Gastrocnemius medialis (tissue), 4 donors: Measurements from ENCODE around the gene MSS51. TPM values are rescaled to one million over a fixed set of nuclear protein-coding genes. Genes with fewer than 3 reads are reported as not detected.

Source experiments
- ATAC-seq, 2 donors: fragments of 150-250 bp; one replicate each; pipeline ENCODE4 v1.9.1; 2016
- DNase-seq, 2 donors: peaks; one replicate each; pipeline ENCODE4 v3.0.0-alpha.2; 2019
- H3K27ac ChIP-seq, 4 donors: fragments of 200-600 bp; sonication (generic); 1 replicate in 1 of 4; 2 replicates in 3 of 4; pipeline ENCODE4 v1.5.1; 2016 to 2018; ENCODE audit warnings: mild to moderate bottlenecking in 2 of 4, moderate library complexity in 1 of 4
- H3K27me3 ChIP-seq, 3 donors: fragments of 200-600 bp; sonication (generic) in 2 of 3; 1 replicate in 1 of 3; 2 replicates in 2 of 3; pipeline versions ENCODE4 v1.5.1 to v1.6.0; 2016 to 2019; ENCODE audit warnings: mild to moderate bottlenecking in 1 of 3, moderate library complexity in 1 of 3
- H3K36me3 ChIP-seq, 2 donors: fragments of 200-600 bp; sonication (generic) in 1 of 2; one replicate each; pipeline ENCODE4 v1.5.1; 2017 to 2018
- H3K4me1 ChIP-seq, 2 donors: fragments of 200-600 bp; sonication (generic) in 1 of 2; one replicate each; pipeline ENCODE4 v1.5.1; 2016 to 2017; ENCODE audit warnings: mild to moderate bottlenecking in 2 of 2
- H3K4me3 ChIP-seq, 4 donors: fragments of 200-600 bp; sonication (generic) in 3 of 4; 1 replicate in 1 of 4; 2 replicates in 3 of 4; pipeline ENCODE4 v1.5.1; 2016 to 2019; ENCODE audit warnings: mild to moderate bottlenecking in 2 of 4
- H3K9me3 ChIP-seq, 3 donors: fragments of 200-600 bp; sonication (generic) in 2 of 3; 1 replicate in 1 of 3; 2 replicates in 2 of 3; pipeline ENCODE4 v1.5.1; 2016 to 2019
- CTCF ChIP-seq, 5 experiments: fragments of 450-650 bp in 3 of 5; fragments of 200-600 bp in 2 of 5; sonication (generic) in 2 of 5; IDR thresholded peaks in 4 of 5; conservative IDR thresholded peaks in 1 of 5; 1 replicate in 4 of 5; 2 replicates in 1 of 5; pipeline ENCODE4 v1.5.1; 2016 to 2019; ENCODE audit warnings: antibody characterized with exemption in 5 of 5, mild to moderate bottlenecking in 3 of 5, moderate library complexity in 3 of 5
- POLR2A ChIP-seq, 2 donors: fragments of 450-650 bp; IDR thresholded peaks; one replicate each; pipeline ENCODE4 v1.6.1; 2017; ENCODE audit warnings: antibody characterized with exemption in 2 of 2, mild to moderate bottlenecking in 2 of 2, moderate library complexity in 2 of 2
- in situ Hi-C, 4 donors: fragments of 200-750 bp; cut with MboI; loops; one replicate each; pipeline versions ENCODE4 v1.15.0 to v1.8.0; 2017; ENCODE audit warnings: low sequenced_read_pairs in 4 of 4
- intact Hi-C: fragments of 100-400 bp; cut with DNase I; formaldehyde crosslinking; loops from one replicate; pipeline ENCODE4 v1.15.1; 2023; ENCODE audit warnings: low total_unique reads
- total RNA-seq, 4 donors: library from RNA; depleted of rRNA; stranded (reverse); fragments of >200 nt; gene quantifications; one replicate each; pipeline versions ENCODE4 v1.1.0 to v1.2.3, GENCODE V29; 2016

MSS51 gene
- total RNA-seq, 4 donors from 2014 or later, result 1.4 to 49.4 (median 30.4) TPM

- Histone ChIP-seq H3K27ac (peak overlapping the region in 3 of 4 donors; percentile 23 to 71 (median 70)), H3K27me3 (no peaks in the 10 kb centered on the region), H3K4me3 (no peak overlapping the region), H3K4me1 (peaks cover 15% of the 10 kb centered on the region in 2 donors), H3K36me3 (peaks cover 0 to 30% of the 10 kb centered on the region in 2 donors), H3K9me3 (no peaks in the 10 kb centered on the region)
- intact Hi-C loops (no loop called here), in situ Hi-C loops (no loop called here)
- no peak for TF ChIP-seq POLR2A (IDR thresholded peaks at IDR 0.05)
- no peak for TF ChIP-seq CTCF (IDR thresholded peaks at IDR 0.05 in 4 of 5, conservative IDR thresholded peaks at IDR 0.05 in 1 of 5)
- ATAC-seq, result no peak
- DNase-seq, result no peak
Observed at GRCh38 chr10:73444457-73444856, 11.1 kb upstream of the MSS51 start.

GRCh38 chr10:73439605-73440312 lies 6.4 kb upstream of the MSS51 start:
- H3K4me3 ChIP-seq, result no peak overlapping the region
- peak overlapping the region in 1 of 4 donors; percentile 71 for H3K27ac ChIP-seq
- H3K4me1 ChIP-seq, result peaks cover 10 to 20% of the 10 kb centered on the region in 2 donors
- intact Hi-C loops (no loop called here), in situ Hi-C loops (no loop called here)
- peaks cover 0 to 27% of the 10 kb centered on the region in 2 donors for H3K36me3 ChIP-seq
- no peak for ATAC-seq
- DNase-seq, result no peak
- TF ChIP-seq CTCF (IDR thresholded peaks at IDR 0.05 in 4 of 5, conservative IDR thresholded peaks at IDR 0.05 in 1 of 5), result no peak
- no peak for TF ChIP-seq POLR2A (IDR thresholded peaks at IDR 0.05)
- H3K27me3 ChIP-seq, result no peaks in the 10 kb centered on the region
- no peaks in the 10 kb centered on the region for H3K9me3 ChIP-seq

GRCh38 chr10:73439055-73439454 lies 5.7 kb upstream of the MSS51 start:
- no peak for ATAC-seq
- no peak overlapping the region for H3K4me3 ChIP-seq
- H3K36me3 ChIP-seq, result peaks cover 0 to 20% of the 10 kb centered on the region in 2 donors
- intact Hi-C loops, result no loop called here
- peak overlapping the region in 1 of 4 donors; percentile 71 for H3K27ac ChIP-seq
- no peaks in the 10 kb centered on the region for H3K9me3 ChIP-seq
- TF ChIP-seq CTCF (IDR thresholded peaks at IDR 0.05 in 4 of 5, conservative IDR thresholded peaks at IDR 0.05 in 1 of 5) (no peak), POLR2A (IDR thresholded peaks at IDR 0.05) (no peak)
- in situ Hi-C loops, result no loop called here
- no peaks in the 10 kb centered on the region for H3K27me3 ChIP-seq
- H3K4me1 ChIP-seq, result peaks cover 12 to 25% of the 10 kb centered on the region in 2 donors
- DNase-seq, result no peak

DNA sequence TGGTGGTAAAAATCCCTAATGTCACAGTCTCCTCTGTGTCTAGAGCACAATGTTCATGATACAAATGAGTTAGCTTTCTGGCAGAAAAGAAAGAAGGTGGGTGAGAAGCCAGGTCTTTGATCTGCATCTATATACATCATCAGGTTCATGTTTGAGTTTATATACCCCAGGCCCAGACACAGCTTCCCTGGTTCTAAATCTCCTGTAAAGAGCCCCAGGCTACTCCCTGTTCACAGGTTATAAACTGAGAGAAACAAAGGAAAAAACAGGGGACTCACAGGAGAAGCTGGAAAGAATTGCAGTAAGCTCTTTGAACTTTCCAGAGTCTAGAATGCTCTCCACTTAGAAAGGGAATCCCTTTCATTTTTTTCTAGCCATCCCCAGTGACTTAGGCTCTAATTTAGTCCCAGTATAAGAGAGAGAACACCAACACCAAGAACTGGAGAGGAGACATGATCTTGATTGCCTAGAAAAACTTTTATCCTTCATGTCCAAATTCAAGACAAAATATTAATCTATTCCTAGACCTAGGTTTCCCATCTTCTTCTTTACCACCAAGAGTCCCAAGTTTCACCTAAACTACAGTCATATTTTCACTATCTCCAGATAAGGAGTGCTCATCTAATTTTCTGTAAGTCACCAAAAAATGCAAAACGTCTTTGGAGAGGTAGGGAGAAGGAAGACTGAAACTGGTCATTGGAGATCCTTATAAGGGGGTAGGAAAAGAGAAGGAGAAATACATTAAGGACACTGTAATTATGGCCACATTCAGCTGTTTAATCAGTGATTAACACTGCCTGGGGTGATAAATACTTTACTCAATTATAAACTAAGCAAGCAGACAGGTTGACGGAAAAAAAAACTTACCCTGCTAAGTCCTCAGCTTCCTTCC lies 469 bp downstream of the MSS51 start:
- peaks cover 0 to 20% of the 10 kb centered on the region in 2 donors for H3K36me3 ChIP-seq
- peak; percentile 36 to 66 for ATAC-seq
- H3K9me3 ChIP-seq, result no peaks in the 10 kb centered on the region
- no peak for DNase-seq
- in situ Hi-C loops (no loop called here), intact Hi-C loops (no loop called here)
- H3K27me3 ChIP-seq, result no peaks in the 10 kb centered on the region
- peaks cover 42 to 48% of the 10 kb centered on the region in 2 donors for H3K4me1 ChIP-seq
- TF ChIP-seq POLR2A (IDR thresholded peaks at IDR 0.05), result no peak
- TF ChIP-seq CTCF (IDR thresholded peaks at IDR 0.05 in 4 of 5, conservative IDR thresholded peaks at IDR 0.05 in 1 of 5), result no peak
- peak overlapping the region; percentile 37 to 55 (median 47) for H3K4me3 ChIP-seq
- H3K27ac ChIP-seq, result peak overlapping the region; percentile 77 to 88 (median 83)
